IPS-18c (cell line): ENCODE measurements around the gene TMEM121.
"Not testable (repeated sequence)": the region's sequence is repeated elsewhere in the genome, so short reads cannot be mapped to it uniquely, and the experiment has no call there.

Experiments
- H3K4me3 ChIP-seq: 2 replicates; pipeline ENCODE4 v1.7.0; 2013; ENCODE audit warnings: low read depth, mild to moderate bottlenecking, low read length, moderate library complexity; ENCODE audit not compliant: insufficient read depth
- H3K9me3 ChIP-seq: one replicate; pipeline ENCODE4 v1.6.1; 2013; ENCODE audit warnings: mild to moderate bottlenecking, low read length, moderate library complexity; ENCODE audit not compliant: control insufficient read depth, insufficient read depth

The TMEM121 gene

GRCh38 chr14:105531894-105532623 lies 5.7 kb downstream of the TMEM121 start:
- H3K9me3 ChIP-seq, result no peaks in the 10 kb centered on the region
- H3K4me3 ChIP-seq, result no peak overlapping the region

- peaks cover 2% of the 10 kb centered on the region for H3K9me3 ChIP-seq
These were observed 6.4 kb downstream of the TMEM121 start for GRCh38 chr14:105532735-105533141.

GRCh38 chr14:105533391-105533790 lies 7.0 kb downstream of the TMEM121 start:
- Histone ChIP-seq H3K9me3 (peaks cover 2% of the 10 kb centered on the region), H3K4me3 (no peak overlapping the region)

More at GRCh38 chr14:105532735-105533141, 6.4 kb downstream of the TMEM121 start:
- H3K4me3 ChIP-seq, result no peak overlapping the region

GRCh38 chr14:105533811-105534498 lies 7.6 kb downstream of the TMEM121 start:
- H3K4me3 ChIP-seq, result no peak overlapping the region
- peaks cover 2% of the 10 kb centered on the region for H3K9me3 ChIP-seq

- peaks cover 5% of the 10 kb centered on the region for H3K9me3 ChIP-seq
- no peak overlapping the region for H3K4me3 ChIP-seq
These were observed 8.2 kb downstream of the TMEM121 start for GRCh38 chr14:105534586-105534985.

GRCh38 chr14:105536051-105536450 lies 9.7 kb downstream of the TMEM121 start:
- H3K4me3 ChIP-seq, result no peak overlapping the region
- peaks cover 13% of the 10 kb centered on the region for H3K9me3 ChIP-seq

GRCh38 chr14:105536691-105537579 lies 10.6 kb downstream of the TMEM121 start:
- Histone ChIP-seq H3K9me3 (peaks cover 13% of the 10 kb centered on the region), H3K4me3 (no peak overlapping the region)

GRCh38 chr14:105537580-105538474 lies 11.4 kb downstream of the TMEM121 start:
- Histone ChIP-seq H3K4me3 (no peak overlapping the region), H3K9me3 (peaks cover 13% of the 10 kb centered on the region)

GRCh38 chr14:105538481-105539049 lies 12.2 kb downstream of the TMEM121 start:
- H3K9me3 ChIP-seq, result peaks cover 13% of the 10 kb centered on the region

GRCh38 chr14:105540811-105541210 lies 14.4 kb downstream of the TMEM121 start:
- Histone ChIP-seq H3K4me3 (no peak overlapping the region), H3K9me3 (peaks cover 13% of the 10 kb centered on the region)

More at GRCh38 chr14:105538481-105539049, 12.2 kb downstream of the TMEM121 start:
- H3K4me3 ChIP-seq, result no peak overlapping the region

GRCh38 chr14:105541218-105541875 lies 15.0 kb downstream of the TMEM121 start:
- no peak overlapping the region for H3K4me3 ChIP-seq
- H3K9me3 ChIP-seq, result peaks cover 13% of the 10 kb centered on the region

GRCh38 chr14:105545676-105546075 lies 19.3 kb downstream of the TMEM121 start:
- H3K4me3 ChIP-seq, H3K9me3 ChIP-seq: not testable (repeated sequence)

- not testable (repeated sequence) for H3K4me3 ChIP-seq, H3K9me3 ChIP-seq
These were observed 20.0 kb downstream of the TMEM121 start for GRCh38 chr14:105546410-105546809.

GRCh38 chr14:105547072-105547471 lies 20.7 kb downstream of the TMEM121 start:
- not testable (repeated sequence) for H3K9me3 ChIP-seq

GRCh38 chr14:105547741-105548169 lies 21.4 kb downstream of the TMEM121 start:
- H3K4me3 ChIP-seq, result no peak overlapping the region

More at GRCh38 chr14:105547072-105547471, 20.7 kb downstream of the TMEM121 start:
- H3K4me3 ChIP-seq, result not testable (repeated sequence)

GRCh38 chr14:105549481-105549880 lies 23.1 kb downstream of the TMEM121 start:
- H3K4me3 ChIP-seq, result no peak overlapping the region; the same call in 1 of the 2 replicates

More at GRCh38 chr14:105547741-105548169, 21.4 kb downstream of the TMEM121 start:
- peaks cover 8% of the 10 kb centered on the region for H3K9me3 ChIP-seq

More at GRCh38 chr14:105549481-105549880, 23.1 kb downstream of the TMEM121 start:
- peaks cover 8% of the 10 kb centered on the region for H3K9me3 ChIP-seq
